Nucleus accumbens (tissue), 56 donors: Measurements from ENCODE around the gene ZNF302.

ENCODE experiments used
- DNase-seq, 56 donors: peaks; one replicate each; lab custom pipeline; 2025; lab: John Stamatoyannopoulos, UW

The ZNF302 gene

GRCh38 chr19:34731019-34731829 lies 53.7 kb downstream of the ZNF302 start:
- DNase-seq: no peak

- no peak for DNase-seq
Measured at GRCh38 chr19:34731964-34732363, 54.5 kb downstream of the ZNF302 start.

- peak in 1 of 56 donors; percentile 1 for DNase-seq
Measured at GRCh38 chr19:34732612-34733211, 55.2 kb downstream of the ZNF302 start.

- peak in 6 of 56 donors; percentile 58 to 82 (median 76) for DNase-seq
Measured at GRCh38 chr19:34733266-34733745, 55.8 kb downstream of the ZNF302 start.

- DNase-seq: peak in 55 of 56 donors; percentile 56 to 96 (median 90)
Measured at GRCh38 chr19:34733746-34734536, 56.5 kb downstream of the ZNF302 start, which contains the start of gene ZNF181. ZNF181 (plus strand) TSS chr19:34734243; CDS start chr19:34735038, 795 bp downstream.

- DNase-seq: peak in 1 of 56 donors; percentile 26
Measured at GRCh38 chr19:34734537-34735103, 57.1 kb downstream of the ZNF302 start.
